HepG2 (cell line): ENCODE data around the gene SERPINB1. TPM values are rescaled to one million over a fixed set of nuclear protein-coding genes. Genes with fewer than 3 reads are reported as not detected.
A peak's percentile ranks its signal among the peaks of the same experiment; 100 is the strongest.

ENCODE experiments used
- ZBTB40 ChIP-seq, 2 experiments: fragments of 450-650 bp in 1 of 2; sonication (generic) in 1 of 2; formaldehyde crosslinking in 1 of 2; IDR thresholded peaks; 2 replicates each; pipeline versions ENCODE4 v1.6.1 to v1.8.0; 2016 to 2022; ENCODE audit warnings: antibody characterized with exemption in 1 of 2, mild to moderate bottlenecking in 1 of 2, missing genetic modification reagents in 1 of 2
- polyA plus RNA-seq, 8 experiments: library from polyadenylated mRNA; depleted of rRNA in 3 of 8; stranded (reverse) in 7 of 8; unstranded in 1 of 8; fragments of >200 nt; fragmentation: Illumina TruSeq in 4 of 8; extraction: Trizol in 4 of 8; gene quantifications; 2 replicates each; pipeline versions ENCODE4 v1.2.1 to v1.2.3, GENCODE V29; 2011 to 2016; ENCODE audit warnings: low read depth in 4 of 8, missing spikeins in 1 of 8, mixed read lengths in 1 of 8; ENCODE audit not compliant: insufficient read depth in 1 of 8
- total RNA-seq, 5 experiments: library from RNA; depleted of rRNA; stranded (reverse); fragments of >200 nt; fragmentation: Illumina TruSeq; extraction: Trizol; gene quantifications; 2 replicates each; pipeline ENCODE4 v1.2.3, GENCODE V29; 2016; ENCODE audit warnings: low read depth in 1 of 5

The SERPINB1 gene
- total and polyA plus RNA-seq, 2 of the 13 experiments (the other 11 are each of a cell fraction or from before 2014, with no cell fraction given) = 41.4 to 60.5 TPM

DNA sequence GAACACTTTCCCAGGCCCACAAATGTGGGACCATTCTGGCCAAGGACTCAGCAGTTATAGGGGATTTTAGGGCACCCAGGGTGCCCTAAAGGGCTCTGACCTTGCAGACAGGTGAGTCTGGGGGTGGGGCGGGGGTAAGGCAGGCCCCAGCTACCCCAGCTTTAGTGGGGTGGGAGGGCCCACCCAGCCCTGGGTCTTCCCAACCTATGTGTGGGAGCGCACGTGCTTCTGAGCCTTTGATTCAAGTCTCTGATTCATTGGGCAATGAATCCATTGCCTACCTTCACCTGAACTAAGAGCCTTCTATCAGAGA is 958 bp downstream of the SERPINB1 start (continued):
- TF ChIP-seq ZBTB40 (IDR thresholded peaks at IDR 0.05) = no peak
- TF ChIP-seq ZBTB40 (CRISPR knock-in tag; IDR thresholded peaks at IDR 0.05) = 0 out of 2 replicates have a peak, but pooled peaks have one; percentile 27
